Astrocyte (in vitro differentiated cells and primary cell): ENCODE results near the gene RPL26.

Source experiments
- EZH2 ChIP-seq: IDR thresholded peaks from 2 replicates; pipeline ENCODE4 v1.6.1; 2012; ENCODE audit warnings: mild to moderate bottlenecking, low read length, inconsistent platforms; ENCODE audit not compliant: insufficient read depth
- TF ChIP-seq, protein P1 (sequence below): IDR thresholded peaks from 2 replicates; pipeline ENCODE4 v1.5.1; 2011; ENCODE audit warnings: low read depth, mild to moderate bottlenecking, inconsistent platforms, low read length, moderate library complexity; ENCODE audit not compliant: insufficient read depth

DNA sequence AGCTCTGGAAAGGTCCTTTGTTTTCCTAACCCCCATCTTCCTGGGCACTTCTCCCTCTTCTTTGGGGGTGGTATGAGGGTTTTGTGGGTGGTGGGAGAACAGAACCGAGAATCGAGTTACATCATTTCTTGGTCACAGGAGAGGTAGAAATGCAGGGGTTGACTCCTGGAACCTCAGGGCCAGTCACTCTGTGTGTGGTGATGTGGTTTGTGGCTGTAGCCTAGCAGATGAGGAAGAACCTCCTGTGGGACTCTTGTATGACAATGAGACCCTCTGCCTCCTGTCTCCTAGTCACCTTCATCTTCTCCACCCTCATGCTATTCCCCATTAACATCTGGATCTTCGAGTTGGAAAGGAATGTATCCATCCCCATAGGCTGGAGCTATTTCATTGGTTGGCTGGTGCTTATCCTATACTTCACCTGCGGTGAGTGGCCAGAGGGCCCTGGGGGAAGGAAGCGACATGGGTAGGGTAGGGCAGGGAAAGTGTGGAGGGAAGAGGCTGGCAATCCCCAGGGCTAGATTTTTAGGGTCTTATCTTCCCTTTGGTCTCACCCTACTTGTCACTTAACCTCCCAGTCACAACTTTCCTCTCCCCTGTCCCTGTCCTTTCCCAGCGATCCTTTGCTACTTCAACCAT lies 37.8 kb downstream of the RPL26 start:
- TF ChIP-seq, protein P1, sequence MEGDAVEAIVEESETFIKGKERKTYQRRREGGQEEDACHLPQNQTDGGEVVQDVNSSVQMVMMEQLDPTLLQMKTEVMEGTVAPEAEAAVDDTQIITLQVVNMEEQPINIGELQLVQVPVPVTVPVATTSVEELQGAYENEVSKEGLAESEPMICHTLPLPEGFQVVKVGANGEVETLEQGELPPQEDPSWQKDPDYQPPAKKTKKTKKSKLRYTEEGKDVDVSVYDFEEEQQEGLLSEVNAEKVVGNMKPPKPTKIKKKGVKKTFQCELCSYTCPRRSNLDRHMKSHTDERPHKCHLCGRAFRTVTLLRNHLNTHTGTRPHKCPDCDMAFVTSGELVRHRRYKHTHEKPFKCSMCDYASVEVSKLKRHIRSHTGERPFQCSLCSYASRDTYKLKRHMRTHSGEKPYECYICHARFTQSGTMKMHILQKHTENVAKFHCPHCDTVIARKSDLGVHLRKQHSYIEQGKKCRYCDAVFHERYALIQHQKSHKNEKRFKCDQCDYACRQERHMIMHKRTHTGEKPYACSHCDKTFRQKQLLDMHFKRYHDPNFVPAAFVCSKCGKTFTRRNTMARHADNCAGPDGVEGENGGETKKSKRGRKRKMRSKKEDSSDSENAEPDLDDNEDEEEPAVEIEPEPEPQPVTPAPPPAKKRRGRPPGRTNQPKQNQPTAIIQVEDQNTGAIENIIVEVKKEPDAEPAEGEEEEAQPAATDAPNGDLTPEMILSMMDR, result no peak
- no peak for TF ChIP-seq EZH2
